Body of pancreas (tissue), 4 donors: ENCODE data around the gene TBC1D8B. TPM values are rescaled to one million over a fixed set of nuclear protein-coding genes. Genes with fewer than 3 reads are reported as not detected.

Experiments used
- ATAC-seq: fragments of 150-250 bp; one replicate; pipeline ENCODE4 v1.9.1; 2016
- DNase-seq, 4 donors: peaks; one replicate each; pipeline ENCODE4 v3.0.0-alpha.2; 2019
- H3K27ac ChIP-seq, 4 donors: fragments of 200-600 bp; sonication (generic); 1 replicate in 3 of 4; 2 replicates in 1 of 4; pipeline versions ENCODE4 v1.5.1 to v1.6.1; 2016 to 2019; ENCODE audit warnings: mild to moderate bottlenecking in 1 of 4, mixed read lengths in 1 of 4, moderate library complexity in 1 of 4
- H3K27me3 ChIP-seq, 2 donors: fragments of 200-600 bp; sonication (generic); one replicate each; pipeline ENCODE4 v1.6.0; 2016; ENCODE audit warnings: mild to moderate bottlenecking in 1 of 2
- H3K36me3 ChIP-seq, 2 donors: fragments of 200-600 bp; sonication (generic); replicated peaks in 1 of 2; 2 replicates each; pipeline ENCODE4 v1.5.1; 2016; ENCODE audit warnings: low read depth in 2 of 2; ENCODE audit not compliant: insufficient read depth in 1 of 2
- H3K4me1 ChIP-seq: fragments of 200-600 bp; sonication (generic); one replicate; pipeline ENCODE4 v1.6.0; 2016
- H3K4me3 ChIP-seq, 2 donors: fragments of 200-600 bp; sonication (generic); 1 replicate in 1 of 2; 2 replicates in 1 of 2; pipeline ENCODE4 v1.5.1; 2016 to 2019
- H3K9me3 ChIP-seq, 3 donors: fragments of 200-600 bp; sonication (generic); 1 replicate in 2 of 3; 2 replicates in 1 of 3; pipeline ENCODE4 v1.5.1; 2016
- POLR2A ChIP-seq, 3 donors: fragments of 450-650 bp; IDR thresholded peaks; one replicate each; pipeline ENCODE4 v1.6.1; 2016; ENCODE audit warnings: antibody characterized with exemption in 3 of 3, mild to moderate bottlenecking in 2 of 3
- WGBS, 2 donors: methylation state at CpG; one replicate each; pipeline ENCODE4 v1.1.5; 2017; 5-methylcytosine and 5-hydroxymethylcytosine counted together
- intact Hi-C: fragments of 100-400 bp; cut with DNase I; formaldehyde crosslinking; loops from one replicate; pipeline ENCODE4 v1.15.1; 2023
- total RNA-seq, 2 donors: library from RNA; depleted of rRNA; stranded (reverse); fragments of >200 nt; gene quantifications; one replicate each; pipeline ENCODE4 v1.1.0, GENCODE V29; 2016
- TF ChIP-seq, protein P1 (sequence below), 7 experiments: fragments of 450-650 bp in 4 of 7; fragments of 200-600 bp in 3 of 7; sonication (generic) in 3 of 7; IDR thresholded peaks; one replicate each; pipeline ENCODE4 v1.5.1; 2016 to 2019; ENCODE audit warnings: antibody characterized with exemption in 7 of 7

The TBC1D8B gene
- total RNA-seq, 2 donors from 2014 or later: 10.6 to 14.5 TPM

DNA sequence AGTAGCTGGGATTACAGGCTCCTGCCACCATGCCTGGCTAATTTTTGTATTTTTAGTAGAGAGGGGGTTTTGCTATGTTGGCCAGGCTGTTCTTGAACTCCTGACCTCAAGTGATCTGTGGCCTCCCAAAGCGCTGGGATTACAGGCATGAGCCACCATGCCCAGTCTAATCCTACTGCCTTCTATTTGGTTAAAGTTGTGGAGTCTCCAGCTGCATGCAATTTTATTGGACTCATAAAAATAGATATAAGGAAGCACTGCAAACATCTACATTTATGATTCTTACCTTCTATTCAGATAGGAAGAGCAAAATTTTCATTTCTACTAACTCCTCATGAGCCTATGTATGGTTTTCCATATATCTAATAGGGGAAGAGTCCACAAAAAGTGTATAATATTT, 87.0 kb downstream of the TBC1D8B start:
- WGBS, 2 donors: 100% methylated on average over 1 of the region's 1 CpG
- TF ChIP-seq, protein P1, sequence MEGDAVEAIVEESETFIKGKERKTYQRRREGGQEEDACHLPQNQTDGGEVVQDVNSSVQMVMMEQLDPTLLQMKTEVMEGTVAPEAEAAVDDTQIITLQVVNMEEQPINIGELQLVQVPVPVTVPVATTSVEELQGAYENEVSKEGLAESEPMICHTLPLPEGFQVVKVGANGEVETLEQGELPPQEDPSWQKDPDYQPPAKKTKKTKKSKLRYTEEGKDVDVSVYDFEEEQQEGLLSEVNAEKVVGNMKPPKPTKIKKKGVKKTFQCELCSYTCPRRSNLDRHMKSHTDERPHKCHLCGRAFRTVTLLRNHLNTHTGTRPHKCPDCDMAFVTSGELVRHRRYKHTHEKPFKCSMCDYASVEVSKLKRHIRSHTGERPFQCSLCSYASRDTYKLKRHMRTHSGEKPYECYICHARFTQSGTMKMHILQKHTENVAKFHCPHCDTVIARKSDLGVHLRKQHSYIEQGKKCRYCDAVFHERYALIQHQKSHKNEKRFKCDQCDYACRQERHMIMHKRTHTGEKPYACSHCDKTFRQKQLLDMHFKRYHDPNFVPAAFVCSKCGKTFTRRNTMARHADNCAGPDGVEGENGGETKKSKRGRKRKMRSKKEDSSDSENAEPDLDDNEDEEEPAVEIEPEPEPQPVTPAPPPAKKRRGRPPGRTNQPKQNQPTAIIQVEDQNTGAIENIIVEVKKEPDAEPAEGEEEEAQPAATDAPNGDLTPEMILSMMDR (IDR thresholded peaks at IDR 0.05): no peak
- no peak for TF ChIP-seq POLR2A (IDR thresholded peaks at IDR 0.05)
- Histone ChIP-seq H3K27me3 (no peaks in the 10 kb centered on the region), H3K27ac (no peak overlapping the region), H3K4me1 (no peaks in the 10 kb centered on the region), H3K9me3 (no peaks in the 10 kb centered on the region), H3K36me3 (no peaks in the 10 kb centered on the region), H3K4me3 (no peak overlapping the region)
- DNase-seq (no peak), ATAC-seq (no peak)
- intact Hi-C loops: no loop called here

- ATAC-seq (peak; percentile 18), DNase-seq (no peak)
- Histone ChIP-seq H3K4me1 (no peaks in the 10 kb centered on the region), H3K27me3 (no peaks in the 10 kb centered on the region), H3K9me3 (no peaks in the 10 kb centered on the region), H3K4me3 (no peak overlapping the region), H3K27ac (no peak overlapping the region), H3K36me3 (no peaks in the 10 kb centered on the region)
- 45 to 47% methylated on average over 7 of the region's 7 CpGs for WGBS, 2 donors
- intact Hi-C loops: no loop called here
- no peak for TF ChIP-seq POLR2A (IDR thresholded peaks at IDR 0.05)
- TF ChIP-seq, protein P1 (IDR thresholded peaks at IDR 0.05): no peak
These were observed 89.4 kb downstream of the TBC1D8B start for GRCh38 chrX:106891762-106892460.

DNA sequence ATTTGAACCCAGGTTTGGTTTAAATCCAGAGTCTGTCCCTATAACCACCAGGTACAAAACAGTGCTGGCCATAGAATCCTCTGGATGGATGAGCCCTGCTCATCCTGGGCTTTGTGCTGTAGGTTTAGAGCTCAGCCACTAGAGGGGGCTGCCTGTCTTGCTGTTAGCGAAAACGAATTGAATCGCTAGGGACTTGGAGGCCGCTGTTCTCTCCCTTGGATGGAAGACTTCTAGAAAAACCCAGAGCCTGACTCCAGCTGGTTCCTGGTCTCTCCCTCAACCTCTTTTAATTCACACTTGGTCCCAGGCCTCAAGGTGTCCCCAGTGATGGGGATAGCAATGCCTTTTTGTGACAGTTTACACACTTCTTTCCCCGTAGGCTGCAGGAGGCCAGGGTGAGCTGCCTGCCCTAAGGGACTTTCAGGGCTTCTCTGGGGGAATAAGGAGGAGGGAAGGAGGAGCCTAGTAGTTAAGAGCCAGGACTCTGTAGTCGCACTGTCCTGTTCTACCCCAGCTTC, 92.0 kb downstream of the TBC1D8B start:
- Histone ChIP-seq H3K4me1 (peaks cover 10% of the 10 kb centered on the region), H3K9me3 (no peaks in the 10 kb centered on the region), H3K27me3 (no peaks in the 10 kb centered on the region), H3K36me3 (no peaks in the 10 kb centered on the region), H3K4me3 (no peak overlapping the region), H3K27ac (no peak overlapping the region)
- DNase-seq (peak; percentile 44 to 73 (median 62)), ATAC-seq (peak; percentile 87)
- intact Hi-C loops: no loop called here
- 23% methylated on average over 6 of the region's 6 CpGs for WGBS, 2 donors
- TF ChIP-seq, protein P1 (IDR thresholded peaks at IDR 0.05): peak; percentile 49 to 76 (median 60)
- TF ChIP-seq POLR2A (IDR thresholded peaks at IDR 0.05): no peak

DNA sequence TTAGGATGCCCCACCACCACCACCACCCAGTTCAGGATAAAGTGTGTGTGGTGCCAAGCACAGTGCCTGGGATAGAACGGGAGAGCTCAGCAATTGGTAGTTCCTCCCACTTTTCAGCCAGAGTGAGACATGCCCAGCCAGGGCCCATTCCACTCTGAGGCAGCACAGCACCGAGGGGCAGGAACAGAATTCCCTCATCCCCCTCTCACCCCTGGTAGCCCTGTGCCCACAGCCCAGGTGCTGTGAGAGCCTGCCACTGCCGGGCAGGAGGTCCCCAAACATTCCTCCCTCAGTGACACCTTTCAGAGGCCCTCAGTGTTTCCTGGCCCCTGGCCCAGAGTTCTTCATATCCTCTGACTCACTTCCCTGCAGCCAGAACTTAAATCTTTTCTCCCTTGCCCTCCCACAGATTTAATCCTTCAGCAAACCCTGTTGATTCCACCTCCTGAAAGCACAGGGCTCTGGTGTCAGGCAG, 92.5 kb downstream of the TBC1D8B start:
- no peak for ATAC-seq
- Histone ChIP-seq H3K4me3 (no peak overlapping the region), H3K4me1 (peaks cover 15% of the 10 kb centered on the region), H3K36me3 (no peaks in the 10 kb centered on the region), H3K27ac (no peak overlapping the region), H3K9me3 (no peaks in the 10 kb centered on the region), H3K27me3 (no peaks in the 10 kb centered on the region)
- DNase-seq: no peak
- TF ChIP-seq, protein P1 (IDR thresholded peaks at IDR 0.05): no peak
- TF ChIP-seq POLR2A (IDR thresholded peaks at IDR 0.05): no peak
- intact Hi-C loops: loop anchor here (5.0 kb wide), 1 partner anchor 57 kb away; no protein-coding TSS in a partner anchor
- 0 to 38% methylated on average over 1 of the region's 3 CpGs for WGBS, 2 donors
